DND-41 (cell line): Measurements from ENCODE around the gene VPS35.
"Not testable (repeated sequence)": the region's sequence is repeated elsewhere in the genome, so short reads cannot be mapped to it uniquely, and the experiment has no call there.

Source experiments
- ATAC-seq: fragments of 200-7000 bp; cut with Tn5 transposase; 3 replicates; pipeline ENCODE4 v1.9.1; 2021; ENCODE audit warnings: low read depth; ENCODE audit not compliant: insufficient read depth
- DNase-seq: peaks from one replicate; pipeline ENCODE4 v3.0.0-alpha.2; 2020
- H2AFZ ChIP-seq: 2 replicates; pipeline ENCODE4 v1.6.0; 2012; ENCODE audit warnings: low read depth, low read length
- H3K27ac ChIP-seq: 2 replicates; pipeline ENCODE4 v1.5.1; 2012; ENCODE audit warnings: low read length, inconsistent platforms
- H3K27me3 ChIP-seq: fragments of 200-600 bp; sonication (generic); 2 replicates; pipeline ENCODE4 v1.6.0; 2012; ENCODE audit warnings: low read length, mild to moderate bottlenecking, inconsistent platforms; ENCODE audit not compliant: insufficient read depth, poor library complexity
- H3K36me3 ChIP-seq: 2 replicates; pipeline ENCODE4 v1.5.1; 2012; ENCODE audit warnings: low read length, inconsistent platforms; ENCODE audit not compliant: insufficient read depth
- H3K4me1 ChIP-seq: 2 replicates; pipeline ENCODE4 v1.5.1; 2012; ENCODE audit warnings: mild to moderate bottlenecking, low read length; ENCODE audit not compliant: insufficient read depth
- H3K4me2 ChIP-seq: 2 replicates; pipeline ENCODE4 v1.6.0; 2012; ENCODE audit warnings: mild to moderate bottlenecking, moderate library complexity, low read length, inconsistent platforms; ENCODE audit not compliant: insufficient read depth
- H3K4me3 ChIP-seq, 2 experiments: fragments of 200-600 bp in 1 of 2; shearing (Covaris generic) in 1 of 2; 2 replicates each; pipeline ENCODE4 v1.5.1; 2012 to 2016; ENCODE audit warnings: inconsistent platforms in 2 of 2, low read length in 2 of 2, mild to moderate bottlenecking in 2 of 2, low read depth in 1 of 2, moderate library complexity in 1 of 2
- H3K79me2 ChIP-seq: 2 replicates; pipeline ENCODE4 v1.6.0; 2012; ENCODE audit warnings: low read length, inconsistent platforms; ENCODE audit not compliant: insufficient read depth
- H3K9ac ChIP-seq: 2 replicates; pipeline ENCODE4 v1.6.0; 2012; ENCODE audit warnings: low read depth, mild to moderate bottlenecking, inconsistent platforms, low read length, moderate library complexity
- H3K9me3 ChIP-seq: 2 replicates; pipeline ENCODE4 v1.5.1; 2012; ENCODE audit warnings: low read length, moderate library complexity, mild to moderate bottlenecking, inconsistent platforms; ENCODE audit not compliant: insufficient read depth, severe bottlenecking
- H4K20me1 ChIP-seq: 2 replicates; pipeline ENCODE4 v1.6.0; 2012; ENCODE audit warnings: low read length; ENCODE audit not compliant: insufficient read depth
- CTCF ChIP-seq: IDR thresholded peaks from 2 replicates; pipeline ENCODE4 v1.5.1; 2012; ENCODE audit warnings: borderline replicate concordance, low read length, moderate library complexity, mild to moderate bottlenecking; ENCODE audit not compliant: poor library complexity, severe bottlenecking; ENCODE audit errors: extremely low read depth
- EZH2 ChIP-seq: IDR thresholded peaks from 3 replicates; pipeline ENCODE4 v1.6.1; 2012; ENCODE audit warnings: borderline replicate concordance, low read depth, mild to moderate bottlenecking, moderate library complexity, low read length, inconsistent platforms; ENCODE audit not compliant: severe bottlenecking

Gene VPS35

DNA sequence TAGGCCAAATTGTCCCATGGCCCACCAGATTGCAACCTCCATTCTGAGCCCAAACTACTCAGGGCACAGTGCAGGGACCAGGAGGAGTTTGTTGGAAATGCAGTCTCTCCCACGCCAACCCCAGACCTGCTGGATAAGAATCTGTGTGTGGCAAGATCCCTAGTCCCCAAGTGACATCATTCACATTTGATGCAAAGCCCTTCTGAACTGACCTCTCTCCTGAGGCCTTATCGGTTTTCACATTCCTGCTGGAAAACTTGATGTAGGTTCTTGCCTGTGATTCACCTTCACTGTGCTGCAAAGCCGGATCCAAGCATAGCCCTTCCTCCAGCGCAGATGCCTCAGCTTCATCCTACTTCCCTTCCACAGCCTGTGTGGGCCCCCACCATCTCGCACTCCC, 61.2 kb downstream of the VPS35 start:
- no peak overlapping the region for H3K4me3 ChIP-seq
- H3K9me3 ChIP-seq, result no peaks in the 10 kb centered on the region
- ATAC-seq, result no peak
- no peak overlapping the region for H3K4me2 ChIP-seq
- H3K9ac ChIP-seq, result no peak overlapping the region
- H3K36me3 ChIP-seq, result no peaks in the 10 kb centered on the region
- TF ChIP-seq CTCF (no peak), EZH2 (no peak)
- H4K20me1 ChIP-seq, result no peaks in the 10 kb centered on the region
- no peak overlapping the region for H3K27ac ChIP-seq
- DNase-seq, result no peak
- H3K79me2 ChIP-seq, result no peaks in the 10 kb centered on the region
- H2AFZ ChIP-seq, result no peak overlapping the region
- H3K27me3 ChIP-seq, result peaks cover 6% of the 10 kb centered on the region
- no peaks in the 10 kb centered on the region for H3K4me1 ChIP-seq

DNA sequence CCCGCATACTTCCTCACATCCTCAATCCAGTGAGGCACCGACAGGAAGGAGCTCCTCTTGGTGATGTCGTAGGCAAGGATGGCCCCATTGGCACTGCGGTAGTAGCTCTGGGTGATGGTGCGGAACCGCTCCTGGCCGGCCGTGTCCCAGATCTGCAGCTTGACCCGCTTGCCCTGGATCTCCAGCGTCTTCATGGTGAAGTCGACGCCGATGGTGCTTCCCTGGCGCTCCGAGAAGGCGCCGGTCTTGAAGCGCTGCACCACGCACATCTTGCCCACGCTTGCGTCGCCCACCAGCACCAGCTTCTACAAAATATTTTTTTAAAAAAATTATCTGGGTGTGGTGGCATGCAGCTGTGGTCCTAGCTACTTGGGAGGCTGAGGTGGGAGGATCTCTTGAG, 62.3 kb downstream of the VPS35 start:
- ATAC-seq, H3K79me2 ChIP-seq, H3K27me3 ChIP-seq, H3K36me3 ChIP-seq, H3K27ac ChIP-seq, DNase-seq, H4K20me1 ChIP-seq, H3K4me2 ChIP-seq, H2AFZ ChIP-seq, H3K4me1 ChIP-seq, H3K4me3 ChIP-seq, H3K9me3 ChIP-seq, H3K9ac ChIP-seq: not testable (repeated sequence)

- ATAC-seq, H3K27ac ChIP-seq, H3K36me3 ChIP-seq, H3K9ac ChIP-seq, H3K4me2 ChIP-seq, H2AFZ ChIP-seq, H3K9me3 ChIP-seq, DNase-seq, H3K4me3 ChIP-seq, H3K27me3 ChIP-seq, H4K20me1 ChIP-seq: not testable (repeated sequence)
- Histone ChIP-seq H3K4me1 (peaks cover 14% of the 10 kb centered on the region), H3K79me2 (peaks cover 24% of the 10 kb centered on the region)
These were observed 64.1 kb downstream of the VPS35 start for GRCh38 chr16:46624862-46625261.

- H4K20me1 ChIP-seq, H3K4me2 ChIP-seq, ATAC-seq, H3K9me3 ChIP-seq, DNase-seq, H3K9ac ChIP-seq, H3K27me3 ChIP-seq, H3K27ac ChIP-seq, H2AFZ ChIP-seq, H3K4me3 ChIP-seq, H3K36me3 ChIP-seq: not testable (repeated sequence)
- H3K79me2 ChIP-seq, result peaks cover 36% of the 10 kb centered on the region
- H3K4me1 ChIP-seq, result peaks cover 26% of the 10 kb centered on the region
These were observed 65.3 kb downstream of the VPS35 start for GRCh38 chr16:46623707-46624106.

DNA sequence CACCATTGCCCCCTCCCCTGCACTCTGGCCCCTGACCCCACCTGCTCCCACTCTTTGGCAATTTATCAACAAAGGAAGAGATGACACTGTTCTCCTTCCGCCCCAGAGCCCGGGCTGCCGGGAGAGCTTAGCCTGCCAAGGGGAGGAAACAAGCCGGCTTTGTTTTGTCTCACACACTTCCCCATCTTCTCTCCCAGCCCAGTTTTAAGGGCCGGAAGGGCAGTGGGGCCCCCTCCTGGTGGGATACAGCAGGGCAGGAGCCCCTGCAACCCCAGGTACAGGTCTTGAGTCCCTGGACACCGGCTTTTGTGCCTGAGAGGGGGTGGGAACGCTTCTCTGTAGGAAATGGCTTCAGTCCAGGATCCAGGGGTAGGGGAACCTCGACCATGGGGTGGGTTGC, 65.7 kb downstream of the VPS35 start:
- not testable (repeated sequence) for H3K9me3 ChIP-seq, H2AFZ ChIP-seq, H3K4me3 ChIP-seq, H3K27me3 ChIP-seq, H3K9ac ChIP-seq, DNase-seq, H3K27ac ChIP-seq, H4K20me1 ChIP-seq, ATAC-seq, H3K4me2 ChIP-seq
- Histone ChIP-seq H3K36me3 (peaks cover 11% of the 10 kb centered on the region), H3K79me2 (peaks cover 40% of the 10 kb centered on the region), H3K4me1 (peaks cover 29% of the 10 kb centered on the region)
